Dendritic cell treated with granulocyte-macrophage colony-stimulating factor and Interleukin-4, amounts not matched to agents 40 ng/mL and 50 ng/mL, for 4 days (primary cell): ENCODE data around the gene HEATR5A.
"Not testable (repeated sequence)": the region's sequence is repeated elsewhere in the genome, so short reads cannot be mapped to it uniquely, and the experiment has no call there.

Experiments used
- H3K27ac Mint-ChIP-seq: one replicate; pipeline ENCODE4 v1.8.0; 2022; ENCODE audit warnings: mild to moderate bottlenecking, mixed read lengths
- H3K27me3 Mint-ChIP-seq: one replicate; pipeline ENCODE4 v1.8.0; 2022; ENCODE audit warnings: mild to moderate bottlenecking, mixed read lengths
- H3K36me3 Mint-ChIP-seq: one replicate; pipeline ENCODE4 v1.8.0; 2022; ENCODE audit warnings: low read depth, mixed read lengths
- H3K4me1 Mint-ChIP-seq: one replicate; pipeline ENCODE4 v1.8.0; 2022; ENCODE audit warnings: low read depth, mixed read lengths
- H3K4me3 Mint-ChIP-seq: one replicate; pipeline ENCODE4 v1.8.0; 2022; ENCODE audit warnings: mild to moderate bottlenecking, moderate library complexity, mixed read lengths
- H3K9me3 Mint-ChIP-seq: one replicate; pipeline ENCODE4 v1.8.0; 2022; ENCODE audit warnings: mixed read lengths
- intact Hi-C: fragments of 100-400 bp; cut with micrococcal nuclease; formaldehyde crosslinking; loops from one replicate; pipeline ENCODE4 v1.15.0; 2022

Gene HEATR5A

DNA sequence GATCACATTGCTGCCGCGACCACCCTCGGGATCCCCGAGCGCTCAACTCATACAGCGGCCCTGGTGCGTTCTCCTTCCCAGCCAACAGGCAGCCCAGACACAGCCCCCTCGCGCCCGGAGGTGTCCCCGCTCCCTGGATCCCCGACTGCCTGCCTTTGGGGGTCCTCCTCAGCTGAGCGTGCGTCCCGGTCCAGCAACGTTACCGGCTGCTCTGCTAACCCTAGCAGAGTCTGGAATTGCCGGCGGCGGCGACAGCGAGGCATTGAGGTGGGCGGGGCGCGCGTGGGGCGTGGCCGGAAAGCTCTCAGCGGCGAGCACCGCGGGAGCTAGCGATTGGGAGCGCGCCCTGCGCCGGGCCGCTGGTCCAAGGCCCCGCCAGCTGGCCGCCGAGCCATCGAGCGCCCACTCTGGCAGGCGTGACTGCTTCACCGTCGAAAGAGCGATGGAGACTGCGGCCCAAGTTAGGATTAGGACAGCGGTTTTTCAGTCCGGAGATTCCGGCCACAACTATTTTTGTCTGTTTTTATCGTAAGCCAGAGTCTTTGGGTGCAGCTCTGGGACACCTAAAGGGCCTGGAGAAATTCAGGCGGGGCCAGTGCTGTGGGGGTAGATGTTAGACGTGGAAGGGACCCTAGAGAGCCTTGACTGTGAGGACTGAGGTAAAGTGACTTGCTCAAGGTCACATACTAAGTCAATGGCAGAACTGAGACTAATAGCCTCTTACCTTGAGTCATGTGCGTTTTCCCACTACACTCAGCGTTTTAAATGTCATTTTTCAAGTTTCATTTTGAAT is at the start of gene HEATR5A:
TSS of gene HEATR5A (minus strand) at position 232 of the 793 bp plus-strand sequence. CDS start 17,575 bp downstream, outside the sequence.
- H3K27ac Mint-ChIP-seq: peak within 1 kb of the TSS; percentile 94
- H3K4me3 Mint-ChIP-seq: peak within 1 kb of the TSS; percentile 97
- no peaks in the 10 kb centered on the region for H3K27me3 Mint-ChIP-seq
- no peaks in the 10 kb centered on the region for H3K9me3 Mint-ChIP-seq
- H3K36me3 Mint-ChIP-seq: peaks cover 23% of the 10 kb centered on the region
- peaks cover 32% of the 10 kb centered on the region for H3K4me1 Mint-ChIP-seq
- intact Hi-C loops: loop anchor here (5.0 kb wide), 1 partner anchor 657 kb away; the partner anchor contains the start of gene ARHGAP5

DNA sequence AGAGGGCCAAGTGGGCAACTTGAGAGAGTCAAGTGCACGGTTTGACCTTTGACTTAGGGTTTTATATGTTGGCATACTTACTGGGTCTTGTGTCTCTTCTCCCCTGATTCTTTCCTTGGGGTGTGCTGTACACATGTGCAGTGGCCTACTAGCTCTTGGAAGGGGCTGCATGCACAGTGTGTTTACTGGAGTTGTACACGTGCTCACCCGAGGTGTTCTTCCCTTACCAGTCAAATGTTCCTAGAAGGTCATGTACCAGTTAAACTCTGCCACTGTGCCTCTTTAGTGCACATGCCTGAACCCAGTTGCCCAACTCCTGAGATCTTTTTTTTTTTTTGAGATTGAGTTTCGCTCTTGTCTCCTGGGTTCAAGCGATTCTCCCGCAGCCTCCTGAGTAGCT is 46.2 kb upstream of the HEATR5A start:
- H3K4me1 Mint-ChIP-seq: peaks cover 3% of the 10 kb centered on the region
- H3K27ac Mint-ChIP-seq: no peak overlapping the region
- no peaks in the 10 kb centered on the region for H3K27me3 Mint-ChIP-seq
- no peaks in the 10 kb centered on the region for H3K36me3 Mint-ChIP-seq
- peaks cover 9% of the 10 kb centered on the region for H3K9me3 Mint-ChIP-seq
- intact Hi-C loops: no loop called here
- no peak overlapping the region for H3K4me3 Mint-ChIP-seq

DNA sequence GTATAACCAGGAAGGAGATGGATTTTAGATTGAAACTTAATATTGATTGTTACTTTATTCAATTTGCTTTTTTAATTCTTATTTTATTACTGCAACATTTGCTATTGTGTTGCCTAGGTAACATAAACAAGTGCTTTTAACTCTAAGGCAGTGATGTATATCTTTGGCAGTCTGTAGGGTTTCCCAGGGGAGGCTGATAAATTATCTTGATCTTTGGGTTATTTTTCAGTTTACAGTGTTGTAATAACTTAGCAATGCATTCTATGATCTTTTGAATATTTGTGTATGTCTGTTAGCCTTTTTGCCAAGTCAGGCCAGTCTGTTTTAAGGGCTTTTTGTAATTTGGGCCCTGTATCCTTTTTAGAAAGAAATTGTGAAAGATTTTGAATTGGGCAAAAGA is 44.8 kb upstream of the HEATR5A start:
- Mint-ChIP-seq H3K36me3 (no peaks in the 10 kb centered on the region), H3K27me3 (peaks cover 1% of the 10 kb centered on the region), H3K27ac (no peak overlapping the region), H3K9me3 (peaks cover 9% of the 10 kb centered on the region), H3K4me1 (peaks cover 7% of the 10 kb centered on the region), H3K4me3 (no peak overlapping the region)
- intact Hi-C loops: no loop called here

DNA sequence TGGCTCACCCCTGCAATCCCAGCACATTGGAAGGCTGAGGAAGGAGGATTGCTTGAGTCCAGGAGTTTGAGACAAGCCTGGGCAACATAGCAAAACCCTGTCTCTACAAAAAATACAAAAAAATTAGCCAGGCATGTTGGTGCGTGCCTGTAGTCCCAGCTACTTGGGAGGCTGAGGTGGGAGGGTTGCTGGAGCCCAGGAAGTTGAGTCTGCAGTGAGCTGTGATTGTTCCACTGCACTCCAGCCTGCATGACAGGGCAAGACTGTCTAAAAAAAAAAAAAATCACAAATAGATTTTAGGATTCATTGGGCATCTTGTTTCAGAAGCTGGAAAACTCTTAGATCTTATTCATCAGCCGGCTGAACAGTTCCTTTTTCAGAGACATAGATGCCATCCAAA is 42.1 kb upstream of the HEATR5A start:
- H3K9me3 Mint-ChIP-seq, H3K36me3 Mint-ChIP-seq, H3K27ac Mint-ChIP-seq, H3K4me3 Mint-ChIP-seq, H3K27me3 Mint-ChIP-seq, H3K4me1 Mint-ChIP-seq, intact Hi-C loops: not testable (repeated sequence)

DNA sequence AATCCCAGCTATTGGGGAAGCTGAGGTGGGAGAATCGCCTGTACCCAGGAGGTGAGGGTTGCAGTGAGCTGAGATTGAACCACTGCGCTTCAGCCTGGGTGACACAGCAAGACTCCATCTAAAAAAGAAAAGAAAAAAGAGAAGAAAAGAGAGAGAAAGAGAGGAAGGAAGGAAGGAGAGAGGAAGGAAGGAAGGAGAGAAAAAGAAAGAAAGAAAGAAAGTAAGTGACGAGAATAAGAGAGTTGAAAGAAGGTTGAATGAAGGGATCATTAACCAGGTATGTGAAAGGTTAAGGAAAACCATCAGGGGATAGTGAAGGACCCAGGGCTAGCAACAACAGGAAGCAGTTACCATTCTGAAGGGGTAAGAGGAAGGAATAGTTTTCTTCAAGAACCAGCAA is 41.2 kb upstream of the HEATR5A start:
- Mint-ChIP-seq H3K9me3 (no peaks in the 10 kb centered on the region), H3K27ac (no peak overlapping the region), H3K4me1 (peaks cover 11% of the 10 kb centered on the region), H3K4me3 (no peak overlapping the region), H3K36me3 (no peaks in the 10 kb centered on the region), H3K27me3 (peaks cover 2% of the 10 kb centered on the region)
- intact Hi-C loops: no loop called here

DNA sequence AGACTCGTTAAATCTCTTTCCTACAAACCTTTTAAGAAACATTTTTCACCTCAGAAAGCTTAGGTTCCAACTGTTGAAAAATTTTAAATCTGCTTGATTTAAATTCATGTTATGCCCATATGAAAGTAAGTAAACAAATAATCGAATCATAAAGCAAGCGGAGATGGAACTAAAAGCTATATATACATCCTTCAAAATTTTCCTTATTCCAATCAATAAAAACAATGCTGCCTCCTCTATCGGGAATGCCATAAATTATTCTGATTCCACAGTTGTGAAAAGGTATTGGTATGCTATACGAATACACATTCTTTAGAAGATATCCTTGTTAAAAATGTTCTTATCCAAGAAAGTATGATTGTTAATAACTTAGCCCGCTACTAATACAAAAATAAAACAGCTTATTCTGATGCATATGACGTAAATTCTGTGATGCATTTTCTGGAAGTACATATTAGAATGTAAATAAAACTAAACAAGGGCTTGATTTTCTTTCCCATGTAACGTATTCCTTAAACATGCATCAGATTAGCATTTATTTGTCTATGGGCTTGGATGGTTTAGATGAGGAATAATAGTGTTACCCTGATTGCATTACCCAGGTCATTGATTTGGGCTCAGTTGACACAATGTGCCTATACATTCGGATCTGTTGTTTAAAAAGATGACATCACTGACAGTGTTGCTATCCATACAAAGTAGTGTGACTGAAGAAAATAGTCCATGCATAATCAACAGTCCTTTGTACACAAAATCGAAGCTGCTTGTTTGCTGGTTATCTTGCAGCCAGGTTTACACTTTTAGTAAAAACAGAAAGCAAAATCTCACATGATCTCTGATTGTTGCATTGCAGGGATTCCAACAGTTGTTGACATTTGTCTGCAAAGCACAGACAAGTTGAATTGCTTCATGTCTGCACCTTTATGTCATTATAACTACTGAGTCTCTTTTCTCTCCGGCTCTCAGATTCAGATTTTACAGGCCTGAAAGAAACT is 37.6 kb upstream of the HEATR5A start:
- Mint-ChIP-seq H3K36me3 (no peaks in the 10 kb centered on the region), H3K9me3 (no peaks in the 10 kb centered on the region), H3K27me3 (peaks cover 2% of the 10 kb centered on the region), H3K4me3 (peak overlapping the region; percentile 90), H3K27ac (peak overlapping the region; percentile 92), H3K4me1 (peaks cover 13% of the 10 kb centered on the region)
- intact Hi-C loops: loop anchor here (2.0 kb wide), 2 partner anchors 31 to 39 kb away; partner anchors contain the start of gene GPR33

DNA sequence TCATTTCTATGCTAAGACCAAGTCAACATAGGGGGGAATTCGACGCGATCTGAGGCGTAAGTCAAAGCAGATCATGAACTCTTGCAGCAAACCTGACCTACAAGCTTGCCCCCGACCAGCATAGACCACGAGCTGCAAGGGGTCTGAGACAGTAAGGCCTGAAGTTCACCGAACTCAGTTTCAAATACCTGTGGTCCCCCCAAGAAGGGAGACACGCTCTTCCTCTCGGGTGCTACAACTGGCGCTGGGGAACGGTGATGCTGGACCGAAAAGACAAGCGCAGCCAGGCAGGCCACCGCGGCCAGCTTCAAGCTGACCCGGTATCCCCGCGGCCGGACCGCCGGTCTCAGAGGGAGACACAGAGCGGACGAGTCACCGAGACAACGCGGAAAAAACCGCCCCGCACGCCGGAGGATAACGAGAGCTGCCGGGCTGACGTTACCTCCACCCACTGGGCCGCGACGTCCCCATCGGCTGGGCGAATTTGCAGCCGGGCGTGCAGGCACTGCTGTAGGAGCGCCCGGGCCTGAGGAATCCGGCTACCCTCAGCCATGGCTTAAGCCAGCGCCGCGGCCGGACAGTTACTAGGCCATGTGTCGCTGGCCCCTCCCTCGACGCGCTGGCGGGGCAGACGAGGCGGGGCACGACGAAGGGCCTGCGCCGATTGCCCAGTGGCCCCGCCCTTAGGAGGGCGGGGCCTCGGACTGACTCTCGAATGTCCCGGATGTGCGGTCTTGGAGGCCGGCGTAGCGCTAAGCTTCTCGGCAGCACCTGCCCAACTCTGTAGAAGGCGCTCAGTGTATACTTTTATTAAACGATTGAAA is 36.7 kb upstream of the HEATR5A start, which contains the start of gene DTD2:
TSS of gene DTD2 (minus strand) at position 666 of the 824 bp plus-strand sequence. CDS start at position 553, 113 bp downstream.
- H3K9me3 Mint-ChIP-seq: no peaks in the 10 kb centered on the region

DNA sequence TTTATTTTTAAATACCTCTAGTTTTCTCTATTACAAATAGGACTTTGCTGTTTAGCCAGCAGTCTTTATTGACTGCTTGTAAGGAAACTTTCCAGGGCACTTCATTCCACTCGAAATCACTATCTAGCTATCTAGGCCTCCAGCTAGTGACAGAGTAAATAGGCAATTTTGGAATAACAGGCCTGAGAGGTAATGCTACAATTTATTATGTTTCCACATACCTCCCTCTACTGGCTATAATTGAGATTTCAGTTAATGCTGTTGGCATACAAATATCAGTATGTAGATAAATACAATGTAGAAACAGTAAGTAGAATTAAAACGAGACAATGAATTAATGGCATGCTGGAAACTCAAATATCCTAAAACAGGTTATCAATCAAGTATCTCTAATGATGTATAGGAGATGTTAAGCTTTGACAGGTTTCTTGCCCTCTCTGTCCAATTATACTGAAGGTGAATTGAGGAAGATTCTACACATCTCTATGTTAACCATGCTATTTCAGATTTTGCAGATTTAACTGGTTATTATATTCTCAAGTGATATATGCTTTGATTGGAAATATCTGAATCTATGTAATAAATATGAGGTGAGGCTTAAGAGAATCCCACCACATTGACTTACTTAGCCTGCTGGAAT is 29.7 kb upstream of the HEATR5A start:
- no peak overlapping the region for H3K4me3 Mint-ChIP-seq
- H3K9me3 Mint-ChIP-seq: no peaks in the 10 kb centered on the region
- H3K4me1 Mint-ChIP-seq: peaks cover 4% of the 10 kb centered on the region
- peaks cover 17% of the 10 kb centered on the region for H3K36me3 Mint-ChIP-seq
- H3K27ac Mint-ChIP-seq: no peak overlapping the region
- intact Hi-C loops: loop anchor here (1.0 kb wide), 1 partner anchor 51 kb away; no protein-coding TSS in a partner anchor
- H3K27me3 Mint-ChIP-seq: no peaks in the 10 kb centered on the region

More for the DNA sequence above, 36.7 kb upstream of the HEATR5A start, which contains the start of gene DTD2:
- Mint-ChIP-seq H3K36me3 (no peaks in the 10 kb centered on the region), H3K27ac (peak within 1 kb of the TSS; percentile 92), H3K4me3 (peak within 1 kb of the TSS; percentile 90), H3K4me1 (peaks cover 13% of the 10 kb centered on the region), H3K27me3 (peaks cover 2% of the 10 kb centered on the region)
- intact Hi-C loops: loop anchor here (2.0 kb wide), 2 partner anchors 32 to 38 kb away; partner anchors contain the start of gene GPR33

DNA sequence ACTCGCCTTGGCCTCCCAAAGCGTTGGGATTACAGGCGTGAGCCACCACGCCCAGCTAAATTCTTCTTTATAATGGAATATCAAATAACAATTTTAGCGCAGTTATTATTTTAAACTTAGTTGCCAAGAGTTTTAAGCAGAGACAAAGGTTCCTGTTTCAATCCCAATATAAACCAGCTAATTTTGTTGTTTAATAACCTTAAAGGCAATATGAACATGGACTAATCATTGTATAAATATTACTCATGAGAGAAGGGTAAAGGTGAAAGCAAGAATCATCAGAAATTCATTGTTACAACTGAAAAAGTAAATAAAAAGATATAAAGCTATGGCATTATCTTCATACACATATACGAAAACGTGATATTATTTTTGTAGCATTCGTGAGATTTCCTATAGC is 28.8 kb upstream of the HEATR5A start:
- intact Hi-C loops: no loop called here
- H3K27me3 Mint-ChIP-seq: no peaks in the 10 kb centered on the region

DNA sequence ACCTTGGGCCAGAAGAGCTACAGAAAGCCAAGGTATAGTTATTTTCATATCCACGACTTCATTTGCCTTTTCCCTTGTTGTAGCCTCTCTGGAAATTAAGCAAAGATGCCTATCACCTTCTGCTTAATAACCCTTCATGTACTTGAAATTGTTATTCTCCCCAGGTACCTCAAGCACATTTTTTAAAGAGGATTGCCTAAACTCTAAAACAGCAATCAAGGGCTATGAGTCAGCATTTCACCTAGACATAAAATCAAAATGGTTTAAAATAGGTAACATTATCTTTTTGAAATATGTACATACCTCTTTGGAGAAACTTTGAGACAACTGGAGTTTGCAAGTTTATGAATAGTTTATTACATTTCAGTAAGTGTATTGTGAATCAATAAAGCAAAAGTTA is 25.4 kb upstream of the HEATR5A start:
- peaks cover 10% of the 10 kb centered on the region for H3K36me3 Mint-ChIP-seq
- H3K27ac Mint-ChIP-seq: no peak overlapping the region
- no peak overlapping the region for H3K4me3 Mint-ChIP-seq
- intact Hi-C loops: no loop called here
- H3K9me3 Mint-ChIP-seq: no peaks in the 10 kb centered on the region
- peaks cover 4% of the 10 kb centered on the region for H3K4me1 Mint-ChIP-seq
- H3K27me3 Mint-ChIP-seq: no peaks in the 10 kb centered on the region

More for the DNA sequence above, 28.8 kb upstream of the HEATR5A start:
- Mint-ChIP-seq H3K27ac (no peak overlapping the region), H3K9me3 (no peaks in the 10 kb centered on the region), H3K36me3 (peaks cover 17% of the 10 kb centered on the region), H3K4me3 (no peak overlapping the region), H3K4me1 (peaks cover 4% of the 10 kb centered on the region)

DNA sequence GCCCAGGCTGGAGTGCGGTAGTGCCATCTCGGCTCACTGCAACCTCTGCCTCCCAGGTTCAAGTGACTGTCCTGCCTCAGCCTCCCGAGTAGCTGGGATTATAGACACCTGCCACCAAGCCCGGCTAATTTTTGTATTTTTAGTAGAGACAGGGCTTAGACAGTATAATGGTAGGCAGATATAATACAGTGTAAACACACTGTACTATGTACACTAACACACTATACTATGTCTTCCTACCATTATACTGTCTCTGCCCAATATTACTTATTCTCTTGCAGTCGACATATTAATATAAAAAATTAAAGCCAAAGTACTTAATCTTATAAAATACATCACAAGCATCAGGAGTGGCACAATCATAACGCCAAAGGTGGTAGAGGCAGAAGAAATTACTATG is 21.9 kb upstream of the HEATR5A start:
- intact Hi-C loops: no loop called here
- Mint-ChIP-seq H3K4me3 (no peak overlapping the region), H3K4me1 (peaks cover 4% of the 10 kb centered on the region), H3K27me3 (no peaks in the 10 kb centered on the region), H3K36me3 (peaks cover 5% of the 10 kb centered on the region), H3K9me3 (no peaks in the 10 kb centered on the region), H3K27ac (no peak overlapping the region)

DNA sequence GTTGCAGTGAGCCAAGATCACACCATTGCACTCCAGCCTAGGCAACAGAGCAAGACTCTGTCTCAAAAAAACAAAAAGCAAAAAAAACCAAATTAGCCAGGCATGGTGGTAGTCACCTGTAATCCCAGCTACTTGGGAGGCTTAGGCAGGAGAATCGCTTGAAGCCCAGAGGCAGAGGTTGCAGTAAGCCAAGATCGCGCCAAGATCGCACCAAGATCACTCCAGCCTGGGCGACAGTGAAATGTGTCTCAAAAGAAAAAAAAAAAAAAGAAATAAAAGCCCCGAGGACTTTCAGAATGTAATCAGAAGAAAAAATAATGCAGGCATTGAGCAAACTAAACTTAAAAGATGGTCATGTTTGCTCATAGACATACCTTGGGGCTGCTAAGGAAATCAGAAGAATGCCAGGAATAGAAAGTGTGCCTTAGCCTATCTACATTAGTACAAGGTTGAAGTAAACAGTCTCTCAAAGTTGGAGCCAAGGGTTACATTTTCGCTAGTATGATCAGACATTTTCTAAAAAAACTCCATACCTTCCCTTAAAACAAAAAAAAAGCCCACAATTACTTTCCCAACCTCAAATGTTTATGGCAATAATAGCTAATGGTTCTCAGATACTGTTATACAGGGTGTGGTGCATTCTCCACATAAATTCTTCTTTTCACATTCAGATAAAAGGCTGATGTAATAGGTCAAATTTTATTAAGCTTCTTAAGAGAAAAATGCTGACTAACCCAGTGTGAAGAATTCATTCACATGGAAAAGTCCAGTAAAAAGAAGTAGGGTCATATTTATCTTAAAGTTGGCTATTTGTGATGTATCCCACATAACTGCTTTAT is 21.1 kb upstream of the HEATR5A start:
- peaks cover 2% of the 10 kb centered on the region for H3K4me1 Mint-ChIP-seq
- H3K27ac Mint-ChIP-seq: no peak overlapping the region
- peaks cover 6% of the 10 kb centered on the region for H3K36me3 Mint-ChIP-seq
- H3K27me3 Mint-ChIP-seq: no peaks in the 10 kb centered on the region
- no peaks in the 10 kb centered on the region for H3K9me3 Mint-ChIP-seq
- intact Hi-C loops: no loop called here
- H3K4me3 Mint-ChIP-seq: no peak overlapping the region
